ENCODE measurements around the gene PCNT. TPM values are rescaled to one million over a fixed set of nuclear protein-coding genes. Genes with fewer than 3 reads are reported as not detected.

The PCNT gene
- total RNA-seq, 2 experiments from 2014 or later = 54.4 to 55.5 TPM

DNA sequence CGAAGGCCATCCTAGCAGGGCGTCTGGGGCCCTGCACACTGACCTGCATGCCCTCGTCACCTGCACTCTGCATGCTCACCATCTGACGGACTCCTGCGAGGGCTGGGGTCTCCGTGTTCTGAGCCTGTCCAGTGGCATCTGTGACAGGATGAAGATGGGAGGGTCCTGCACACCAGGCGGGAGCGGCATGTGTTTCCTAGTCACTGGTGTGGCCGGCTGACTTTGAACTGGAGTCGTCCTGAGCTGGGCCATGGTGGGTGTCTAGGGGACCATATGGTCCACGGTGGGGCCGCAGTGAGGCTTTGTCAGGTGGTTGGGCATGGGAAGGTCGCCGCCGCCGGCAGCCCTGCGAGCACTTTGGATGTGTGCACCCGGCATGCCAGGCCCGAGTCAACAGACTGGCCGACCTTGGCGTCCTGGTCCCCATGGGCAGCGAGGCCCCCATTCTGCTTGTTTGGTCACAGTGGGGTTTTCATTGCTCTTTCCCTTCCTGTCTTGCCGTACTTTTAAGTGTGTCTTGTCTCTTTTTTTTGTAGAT, 118.1 kb downstream of the PCNT start:
- CTCF ChIA-PET = no interaction called here

DNA sequence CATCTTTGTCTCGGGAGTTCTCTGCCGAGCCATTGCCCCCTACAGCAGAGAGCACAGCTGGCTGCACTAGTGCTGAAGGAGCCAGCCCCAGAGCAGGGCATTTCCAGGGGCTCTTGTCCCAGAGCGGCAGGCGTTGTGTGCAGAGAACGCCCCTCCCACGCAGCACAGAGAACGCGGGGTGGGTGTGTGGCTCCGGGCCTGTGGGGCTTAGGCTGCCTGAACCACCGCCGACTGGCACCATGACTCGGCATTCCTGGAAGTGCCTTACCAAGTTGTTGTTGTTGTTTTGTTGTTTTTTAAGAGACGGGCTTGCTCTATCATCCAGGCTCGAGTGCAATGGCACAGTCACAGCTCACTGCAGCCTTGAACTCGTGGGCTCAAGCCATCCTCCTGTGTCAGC, 119.0 kb downstream of the PCNT start:
- TF ChIP-seq, protein P1, sequence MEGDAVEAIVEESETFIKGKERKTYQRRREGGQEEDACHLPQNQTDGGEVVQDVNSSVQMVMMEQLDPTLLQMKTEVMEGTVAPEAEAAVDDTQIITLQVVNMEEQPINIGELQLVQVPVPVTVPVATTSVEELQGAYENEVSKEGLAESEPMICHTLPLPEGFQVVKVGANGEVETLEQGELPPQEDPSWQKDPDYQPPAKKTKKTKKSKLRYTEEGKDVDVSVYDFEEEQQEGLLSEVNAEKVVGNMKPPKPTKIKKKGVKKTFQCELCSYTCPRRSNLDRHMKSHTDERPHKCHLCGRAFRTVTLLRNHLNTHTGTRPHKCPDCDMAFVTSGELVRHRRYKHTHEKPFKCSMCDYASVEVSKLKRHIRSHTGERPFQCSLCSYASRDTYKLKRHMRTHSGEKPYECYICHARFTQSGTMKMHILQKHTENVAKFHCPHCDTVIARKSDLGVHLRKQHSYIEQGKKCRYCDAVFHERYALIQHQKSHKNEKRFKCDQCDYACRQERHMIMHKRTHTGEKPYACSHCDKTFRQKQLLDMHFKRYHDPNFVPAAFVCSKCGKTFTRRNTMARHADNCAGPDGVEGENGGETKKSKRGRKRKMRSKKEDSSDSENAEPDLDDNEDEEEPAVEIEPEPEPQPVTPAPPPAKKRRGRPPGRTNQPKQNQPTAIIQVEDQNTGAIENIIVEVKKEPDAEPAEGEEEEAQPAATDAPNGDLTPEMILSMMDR (IDR thresholded peaks at IDR 0.05) = no peak
- Histone ChIP-seq H3K27me3 (ENCODE audit: control insufficient read depth in 1 of 2, insufficient read depth in 2 of 2, low read length in 2 of 2) (no peaks in the 10 kb centered on the region), H3K27ac (ENCODE audit: low read depth in 1 of 2, low read length in 2 of 2) (no peak overlapping the region), H3K4me1 (ENCODE audit: insufficient read depth, low read length) (no peaks in the 10 kb centered on the region), H3K4me3 (ENCODE audit: low read length) (no peak overlapping the region), H3K36me3 (ENCODE audit: insufficient read depth, low read length) (peaks cover 59% of the 10 kb centered on the region), H3K9me3 (ENCODE audit: control insufficient read depth in 1 of 2, insufficient read depth in 1 of 2, low read length in 2 of 2) (peaks cover under 1 to 4% of the 10 kb centered on the region in 2 experiments)
- Mint-ChIP-seq H3K36me3 (ENCODE audit: low read depth) (peaks cover 66% of the 10 kb centered on the region), H3K9me3 (peaks cover 3% of the 10 kb centered on the region), H3K27me3 (no peaks in the 10 kb centered on the region), H3K4me1 (ENCODE audit: low read depth) (peaks cover 5% of the 10 kb centered on the region), H3K27ac (no peak overlapping the region), H3K4me3 (no peak overlapping the region)
- DNase-seq = no peak
- ChIA-PET CTCF (no interaction called here), POLR2A (no interaction called here)
- no peak for ATAC-seq (ENCODE audit: poor library complexity)
- intact Hi-C loops (cut with DNase I, micrococcal nuclease) = no loop called here

More for the DNA sequence above, 118.1 kb downstream of the PCNT start:
- Mint-ChIP-seq H3K27ac (no peak overlapping the region), H3K4me1 (ENCODE audit: low read depth) (no peaks in the 10 kb centered on the region), H3K36me3 (ENCODE audit: low read depth) (peaks cover 68% of the 10 kb centered on the region), H3K4me3 (no peak overlapping the region), H3K27me3 (no peaks in the 10 kb centered on the region), H3K9me3 (no peaks in the 10 kb centered on the region)
- TF ChIP-seq, protein P1 (IDR thresholded peaks at IDR 0.05) = no peak
- Histone ChIP-seq H3K4me3 (ENCODE audit: low read length) (no peak overlapping the region), H3K4me1 (ENCODE audit: insufficient read depth, low read length) (no peaks in the 10 kb centered on the region), H3K9me3 (ENCODE audit: control insufficient read depth in 1 of 2, insufficient read depth in 1 of 2, low read length in 2 of 2) (no peaks in the 10 kb centered on the region), H3K36me3 (ENCODE audit: insufficient read depth, low read length) (peaks cover 65% of the 10 kb centered on the region), H3K27ac (ENCODE audit: low read depth in 1 of 2, low read length in 2 of 2) (no peak overlapping the region), H3K27me3 (ENCODE audit: control insufficient read depth in 1 of 2, insufficient read depth in 2 of 2, low read length in 2 of 2) (no peaks in the 10 kb centered on the region)
- ATAC-seq (ENCODE audit: poor library complexity) (no peak), DNase-seq (no peak)
- POLR2A ChIA-PET = no interaction called here
- intact Hi-C loops (cut with DNase I, micrococcal nuclease) = no loop called here

- peaks cover 3% of the 10 kb centered on the region for H3K9me3 Mint-ChIP-seq
- TF ChIP-seq, protein P1 (IDR thresholded peaks at IDR 0.05) = no peak
- ChIA-PET CTCF (no interaction called here), POLR2A (no interaction called here)
- DNase-seq = no peak
- H3K27me3 Mint-ChIP-seq = no peaks in the 10 kb centered on the region
- ATAC-seq (ENCODE audit: poor library complexity) = no peak
- Histone ChIP-seq H3K4me1 (ENCODE audit: insufficient read depth, low read length) (no peaks in the 10 kb centered on the region), H3K36me3 (ENCODE audit: insufficient read depth, low read length) (peaks cover 53% of the 10 kb centered on the region), H3K4me3 (ENCODE audit: low read length) (no peak overlapping the region), H3K9me3 (ENCODE audit: control insufficient read depth in 1 of 2, insufficient read depth in 1 of 2, low read length in 2 of 2) (peaks cover 9 to 11% of the 10 kb centered on the region in 2 experiments), H3K27ac (ENCODE audit: low read depth in 1 of 2, low read length in 2 of 2) (no peak overlapping the region), H3K27me3 (ENCODE audit: control insufficient read depth in 1 of 2, insufficient read depth in 2 of 2, low read length in 2 of 2) (no peaks in the 10 kb centered on the region)
- intact Hi-C loops (cut with DNase I, micrococcal nuclease) = no loop called here
- H3K4me1 Mint-ChIP-seq (ENCODE audit: low read depth) = peaks cover 5% of the 10 kb centered on the region
- H3K27ac Mint-ChIP-seq = no peak overlapping the region
- H3K36me3 Mint-ChIP-seq (ENCODE audit: low read depth) = peaks cover 70% of the 10 kb centered on the region
- no peak overlapping the region for H3K4me3 Mint-ChIP-seq
Measured at GRCh38 chr21:46443910-46444309, 120.0 kb downstream of the PCNT start.
